Nephron progenitor cell (in vitro differentiated cells): ENCODE results near the gene DCTN3.
A peak's percentile ranks its signal among the peaks of the same experiment; 100 is the strongest.

Experiments
- DNase-seq: peaks from one replicate; pipeline ENCODE4 v3.0.0; 2021
- H3K27ac Mint-ChIP-seq: 2 replicates; pipeline ENCODE4 v1.8.0; 2021; ENCODE audit warnings: mild to moderate bottlenecking, moderate library complexity, mixed read lengths
- H3K27me3 Mint-ChIP-seq: 2 replicates; pipeline ENCODE4 v1.8.0; 2021; ENCODE audit warnings: mild to moderate bottlenecking, low read depth, mixed read lengths; ENCODE audit not compliant: poor library complexity
- H3K36me3 Mint-ChIP-seq: 2 replicates; pipeline ENCODE4 v1.8.0; 2021; ENCODE audit warnings: low read depth, mixed read lengths
- H3K4me1 Mint-ChIP-seq: 2 replicates; pipeline ENCODE4 v1.8.0; 2021; ENCODE audit warnings: mixed read lengths
- H3K4me3 Mint-ChIP-seq: 2 replicates; pipeline ENCODE4 v1.8.0; 2021; ENCODE audit warnings: mild to moderate bottlenecking, moderate library complexity, mixed read lengths
- H3K9me3 Mint-ChIP-seq: 2 replicates; pipeline ENCODE4 v1.8.0; 2021; ENCODE audit warnings: mild to moderate bottlenecking, moderate library complexity, mixed read lengths
- CTCF ChIP-seq: fragments of 200-600 bp; sonication (generic); IDR thresholded peaks from 2 replicates; pipeline ENCODE4 v1.5.0; 2021; ENCODE audit warnings: antibody characterized with exemption

The DCTN3 gene

GRCh38 chr9:34577400-34578240, 42.7 kb downstream of the DCTN3 start:
- no peak for TF ChIP-seq CTCF
- Mint-ChIP-seq H3K9me3 (no peaks in the 10 kb centered on the region), H3K27ac (peak overlapping the region; percentile 93), H3K4me1 (peaks cover 94% of the 10 kb centered on the region), H3K27me3 (peaks cover 5% of the 10 kb centered on the region), H3K36me3 (no peaks in the 10 kb centered on the region), H3K4me3 (peak overlapping the region; percentile 77)
- peak; percentile 76 for DNase-seq

GRCh38 chr9:34576597-34577399, 43.5 kb downstream of the DCTN3 start:
- Mint-ChIP-seq H3K9me3 (no peaks in the 10 kb centered on the region), H3K4me1 (peaks cover 94% of the 10 kb centered on the region), H3K4me3 (peak overlapping the region; percentile 77), H3K27ac (peak overlapping the region; percentile 93), H3K27me3 (peaks cover 5% of the 10 kb centered on the region), H3K36me3 (no peaks in the 10 kb centered on the region)
- TF ChIP-seq CTCF: no peak
- DNase-seq: peak; percentile 83

- peak overlapping the region; percentile 36 for H3K27ac Mint-ChIP-seq
- no peak for TF ChIP-seq CTCF
- H3K9me3 Mint-ChIP-seq: no peaks in the 10 kb centered on the region
- peaks cover 5% of the 10 kb centered on the region for H3K27me3 Mint-ChIP-seq
- H3K4me1 Mint-ChIP-seq: peaks cover 94% of the 10 kb centered on the region
- no peak for DNase-seq
- H3K4me3 Mint-ChIP-seq: peak overlapping the region; percentile 64
- H3K36me3 Mint-ChIP-seq: no peaks in the 10 kb centered on the region
Measured at GRCh38 chr9:34575862-34576596, 44.3 kb downstream of the DCTN3 start.

GRCh38 chr9:34575241-34575640, 45.1 kb downstream of the DCTN3 start:
- Mint-ChIP-seq H3K9me3 (no peaks in the 10 kb centered on the region), H3K4me1 (peaks cover 94% of the 10 kb centered on the region), H3K4me3 (no peak overlapping the region), H3K27me3 (peaks cover 3% of the 10 kb centered on the region), H3K27ac (no peak overlapping the region), H3K36me3 (no peaks in the 10 kb centered on the region)
- TF ChIP-seq CTCF: no peak
- DNase-seq: no peak

GRCh38 chr9:34574571-34574970, 45.7 kb downstream of the DCTN3 start:
- no peak for DNase-seq
- Mint-ChIP-seq H3K27ac (no peak overlapping the region), H3K4me3 (no peak overlapping the region), H3K27me3 (peaks cover 5% of the 10 kb centered on the region), H3K9me3 (no peaks in the 10 kb centered on the region), H3K4me1 (peaks cover 94% of the 10 kb centered on the region), H3K36me3 (no peaks in the 10 kb centered on the region)
- TF ChIP-seq CTCF: no peak
